ENCODE results near the gene CRTAC1. TPM values are rescaled to one million over a fixed set of nuclear protein-coding genes. Genes with fewer than 3 reads are reported as not detected.

CRTAC1 gene
- total and polyA plus RNA-seq, 2 donors (not counting 3 experiments of a cell fraction or from before 2014, with no cell fraction given), result 1.4 to 3.0 TPM

DNA sequence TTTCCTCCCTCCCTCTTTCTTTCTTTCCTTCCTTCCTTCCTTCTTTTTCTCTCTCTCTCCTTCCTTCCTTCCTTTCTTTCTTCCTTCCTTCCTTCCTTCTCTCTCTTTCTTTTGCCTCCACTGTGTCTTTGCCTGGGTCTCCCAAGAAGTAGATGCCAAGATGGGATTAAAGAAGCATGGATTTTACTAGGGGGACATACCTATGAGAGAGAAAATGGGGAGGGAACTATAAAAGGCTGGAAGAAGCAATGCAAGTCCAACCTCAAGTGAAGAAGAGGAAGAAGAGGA is 33.3 kb upstream of the CRTAC1 start:
- Histone ChIP-seq H3K36me3 (ENCODE audit: control insufficient read depth in 2 of 2, extremely low read depth in 1 of 2, insufficient read depth in 2 of 2, low read length in 2 of 2) (no peaks in the 10 kb centered on the region), H3K27me3 (ENCODE audit: control insufficient read depth in 2 of 2, insufficient read depth in 2 of 2, low read length in 2 of 2) (no peaks in the 10 kb centered on the region), H3K9me3 (replicated peaks; ENCODE audit: control insufficient read depth, insufficient read depth, low read length) (no peaks in the 10 kb centered on the region), H3K9me1 (replicated peaks; ENCODE audit: control insufficient read depth, extremely low read depth, insufficient read depth, low read length) (no peaks in the 10 kb centered on the region), H3K4me2 (ENCODE audit: insufficient read depth, low read length) (no peak overlapping the region), H3K79me2 (ENCODE audit: control insufficient read depth, insufficient read depth, low read length) (no peaks in the 10 kb centered on the region), H3K27ac (ENCODE audit: insufficient read depth, low read depth, low read length) (no peak overlapping the region), H3K9ac (replicated peaks; ENCODE audit: extremely low read depth, insufficient read depth, low read length) (no peak overlapping the region), H3K4me1 (ENCODE audit: control insufficient read depth, extremely low read depth, insufficient read depth, low read length) (no peaks in the 10 kb centered on the region), H3K4me3 (replicated peaks in 1 of 3; ENCODE audit: insufficient read depth in 1 of 3, low read depth in 1 of 3, low read length in 3 of 3) (no peak overlapping the region), H2AFZ (ENCODE audit: low read depth, low read length) (no peak overlapping the region), H4K20me1 (replicated peaks; ENCODE audit: control insufficient read depth, extremely low read depth, insufficient read depth, low read length) (no peaks in the 10 kb centered on the region)
- BruUV-seq (replicated peaks), result no TSS peak
- FAIRE-seq (no peak), DNase-seq (ENCODE audit: low read depth, low spot score) (no peak)
- TF ChIP-seq, protein P1, sequence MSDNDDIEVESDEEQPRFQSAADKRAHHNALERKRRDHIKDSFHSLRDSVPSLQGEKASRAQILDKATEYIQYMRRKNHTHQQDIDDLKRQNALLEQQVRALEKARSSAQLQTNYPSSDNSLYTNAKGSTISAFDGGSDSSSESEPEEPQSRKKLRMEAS (IDR thresholded peaks at IDR 0.05; ENCODE audit: insufficient read depth, insufficient read length), result no peak
- TF ChIP-seq JUN (IDR thresholded peaks at IDR 0.05; ENCODE audit: borderline replicate concordance, insufficient read depth, insufficient read length, low read depth) (no peak), MYC (IDR thresholded peaks at IDR 0.05; ENCODE audit: low read depth, low read length) (no peak), POLR2AphosphoS5 (IDR thresholded peaks at IDR 0.05; ENCODE audit: insufficient read depth, low read depth, low read length) (no peak), FOS (IDR thresholded peaks at IDR 0.05; ENCODE audit: borderline replicate concordance, insufficient read depth, low read length) (no peak), POLR2A (IDR thresholded peaks at IDR 0.05; ENCODE audit: low read depth, low read length) (no peak), EZH2 (IDR thresholded peaks at IDR 0.05; ENCODE audit: borderline replicate concordance, low read depth, low read length, severe bottlenecking) (no peak), GATA2 (IDR thresholded peaks at IDR 0.05; ENCODE audit: insufficient read depth, insufficient read length, low read depth, low read length) (no peak)
- TF ChIP-seq, protein P2, sequence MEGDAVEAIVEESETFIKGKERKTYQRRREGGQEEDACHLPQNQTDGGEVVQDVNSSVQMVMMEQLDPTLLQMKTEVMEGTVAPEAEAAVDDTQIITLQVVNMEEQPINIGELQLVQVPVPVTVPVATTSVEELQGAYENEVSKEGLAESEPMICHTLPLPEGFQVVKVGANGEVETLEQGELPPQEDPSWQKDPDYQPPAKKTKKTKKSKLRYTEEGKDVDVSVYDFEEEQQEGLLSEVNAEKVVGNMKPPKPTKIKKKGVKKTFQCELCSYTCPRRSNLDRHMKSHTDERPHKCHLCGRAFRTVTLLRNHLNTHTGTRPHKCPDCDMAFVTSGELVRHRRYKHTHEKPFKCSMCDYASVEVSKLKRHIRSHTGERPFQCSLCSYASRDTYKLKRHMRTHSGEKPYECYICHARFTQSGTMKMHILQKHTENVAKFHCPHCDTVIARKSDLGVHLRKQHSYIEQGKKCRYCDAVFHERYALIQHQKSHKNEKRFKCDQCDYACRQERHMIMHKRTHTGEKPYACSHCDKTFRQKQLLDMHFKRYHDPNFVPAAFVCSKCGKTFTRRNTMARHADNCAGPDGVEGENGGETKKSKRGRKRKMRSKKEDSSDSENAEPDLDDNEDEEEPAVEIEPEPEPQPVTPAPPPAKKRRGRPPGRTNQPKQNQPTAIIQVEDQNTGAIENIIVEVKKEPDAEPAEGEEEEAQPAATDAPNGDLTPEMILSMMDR (IDR thresholded peaks at IDR 0.05; ENCODE audit: extremely low read depth in 1 of 2, insufficient read depth in 1 of 2, low read depth in 1 of 2, low read length in 2 of 2), result no peak
- POLR2A ChIA-PET, result no interaction called here
- dilution Hi-C loops (cut with MboI; ENCODE audit: extremely low pct_ligation_motif_present, low sequenced_read_pairs) (no loop called here), intact Hi-C loops (cut with micrococcal nuclease) (no loop called here)
- CTCF ChIA-PET, result interaction anchor here (1.5 kb wide), 1 partner anchor 22 kb away, joined by 5 read pairs; no protein-coding TSS in a partner anchor
